ENCODE measurements around the gene RAC3. TPM values are rescaled to one million over a fixed set of nuclear protein-coding genes. Genes with fewer than 3 reads are reported as not detected.

RAC3 gene
- total and polyA plus RNA-seq, 4 donors: 0.57 to 2.8 (median 0.63) TPM; not detected in 1

DNA sequence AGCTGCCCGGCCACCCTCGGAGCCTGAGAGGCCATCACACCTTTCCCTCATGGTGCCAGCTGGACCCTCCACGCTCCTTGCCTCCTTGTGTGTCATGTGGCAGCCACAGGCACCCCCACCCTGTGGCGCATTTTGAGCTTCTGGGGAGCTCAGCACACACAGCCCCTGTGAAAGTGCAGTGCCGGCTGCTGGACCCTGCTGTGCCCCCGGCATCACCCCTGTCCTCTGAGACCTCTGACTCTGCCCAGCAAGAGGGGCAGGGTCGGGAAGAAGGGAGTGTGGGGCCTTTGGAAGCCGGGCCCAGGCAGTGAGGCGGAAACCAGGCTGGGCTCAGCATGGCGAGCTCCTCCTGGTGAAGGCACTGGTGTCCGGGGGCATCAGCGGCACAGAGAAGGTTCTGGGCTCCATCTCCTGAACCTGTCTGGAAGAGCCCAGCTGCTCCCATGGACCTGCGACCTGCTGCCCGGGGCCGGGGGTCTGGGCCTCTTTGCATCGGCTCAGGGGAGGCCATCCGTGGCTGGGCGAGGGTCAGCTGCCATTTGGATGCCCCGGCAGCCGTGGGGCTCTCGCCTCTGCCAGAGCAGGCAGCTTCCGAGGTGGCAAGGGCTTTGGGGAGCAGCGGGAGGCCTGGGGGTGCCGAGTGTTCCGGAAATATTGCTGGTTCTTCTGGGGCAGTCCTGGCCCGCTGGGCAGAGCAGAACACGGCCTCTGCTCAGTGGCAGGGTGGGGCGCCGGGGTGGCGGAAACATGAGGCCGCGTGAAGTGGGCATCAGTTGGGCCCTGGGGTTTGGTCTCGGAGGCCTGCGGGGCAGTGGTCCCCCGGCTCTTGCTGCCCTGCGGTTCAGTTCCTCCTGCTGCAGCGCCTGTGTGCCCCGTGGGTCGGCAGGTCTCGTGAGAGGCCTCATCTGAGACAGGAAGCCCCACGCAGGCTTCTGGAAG, 26.7 kb upstream of the RAC3 start:
- Histone ChIP-seq H3K4me3 (ENCODE audit: low read length in 2 of 2) (no peak overlapping the region), H3K27me3 (ENCODE audit: control insufficient read depth in 1 of 2, insufficient read depth in 2 of 2, low read length in 1 of 2) (no peaks in the 10 kb centered on the region), H3K9me3 (ENCODE audit: control insufficient read depth, low read length) (no peaks in the 10 kb centered on the region), H3K36me3 (ENCODE audit: control insufficient read depth in 1 of 2, insufficient read depth in 2 of 2, low read length in 1 of 2) (no peaks in the 10 kb centered on the region), H3K27ac (ENCODE audit: low read depth in 1 of 2, low read length in 2 of 2) (peak overlapping the region; percentile 51 to 69), H3K4me1 (ENCODE audit: control insufficient read depth in 1 of 2, insufficient read depth in 2 of 2, low read length in 2 of 2) (no peaks in the 10 kb centered on the region)
- no peak for ATAC-seq (ENCODE audit: low FRiP score)
- intact Hi-C loops (cut with DNase I): no loop called here
- no peak for DNase-seq
- 93% methylated on average over 41 of the region's 41 CpGs for WGBS, 2 donors

DNA sequence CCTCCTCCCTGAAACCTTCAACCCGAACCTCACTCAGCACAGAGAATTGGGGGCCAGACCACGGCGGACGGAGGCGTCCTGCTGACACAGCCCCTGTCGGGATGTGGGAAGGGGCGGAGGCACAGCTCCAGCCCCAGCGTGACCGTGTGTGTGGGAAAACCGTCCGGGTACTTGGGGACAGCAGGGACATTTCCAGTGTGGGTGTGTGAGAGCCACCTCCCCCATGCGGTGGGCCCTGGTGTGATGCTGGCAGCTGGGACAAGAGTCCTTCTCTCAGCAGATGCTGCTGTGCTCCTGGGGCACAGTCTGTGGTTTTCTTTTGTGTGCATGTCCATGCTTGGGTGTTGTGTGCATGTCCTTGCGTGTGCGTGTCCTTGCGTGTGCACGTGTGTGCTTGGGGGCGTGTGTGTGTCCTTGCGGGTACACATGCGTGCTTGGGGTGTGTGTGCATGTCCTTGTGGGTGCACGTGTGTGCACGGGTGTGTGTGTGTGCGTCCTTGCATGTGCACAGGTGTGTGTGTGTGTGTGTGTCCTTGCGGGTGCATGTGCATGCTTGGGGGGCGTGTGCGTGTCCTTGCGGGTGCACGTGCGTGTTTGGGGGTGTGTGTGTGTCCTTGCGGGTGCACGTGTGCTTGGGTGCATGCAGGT, 25.7 kb upstream of the RAC3 start:
- no peak for DNase-seq
- Histone ChIP-seq H3K4me3 (ENCODE audit: low read length in 2 of 2) (no peak overlapping the region), H3K4me1 (ENCODE audit: control insufficient read depth in 1 of 2, insufficient read depth in 2 of 2, low read length in 2 of 2) (no peaks in the 10 kb centered on the region), H3K9me3 (ENCODE audit: control insufficient read depth, low read length) (no peaks in the 10 kb centered on the region), H3K36me3 (ENCODE audit: control insufficient read depth in 1 of 2, insufficient read depth in 2 of 2, low read length in 1 of 2) (no peaks in the 10 kb centered on the region), H3K27ac (ENCODE audit: low read depth in 1 of 2, low read length in 2 of 2) (no peak overlapping the region), H3K27me3 (ENCODE audit: control insufficient read depth in 1 of 2, insufficient read depth in 2 of 2, low read length in 1 of 2) (no peaks in the 10 kb centered on the region)
- WGBS, 2 donors: 72 to 77% methylated on average over 30 of the region's 30 CpGs
- intact Hi-C loops (cut with DNase I): no loop called here
- ATAC-seq (ENCODE audit: low FRiP score): no peak

GRCh38 chr17:82006468-82007227, 24.8 kb upstream of the RAC3 start:
- 27 to 36% methylated on average over 24 of the region's 24 CpGs for WGBS, 2 donors
- no peaks in the 10 kb centered on the region for H3K4me1 ChIP-seq (ENCODE audit: control insufficient read depth in 1 of 2, insufficient read depth in 2 of 2, low read length in 2 of 2)
- H3K27me3 ChIP-seq (ENCODE audit: control insufficient read depth in 1 of 2, insufficient read depth in 2 of 2, low read length in 1 of 2): no peaks in the 10 kb centered on the region
- H3K36me3 ChIP-seq (ENCODE audit: control insufficient read depth in 1 of 2, insufficient read depth in 2 of 2, low read length in 1 of 2): no peaks in the 10 kb centered on the region
- ATAC-seq (ENCODE audit: low FRiP score) (peak; percentile 36), DNase-seq (peak; percentile 79 to 90)
- peak overlapping the region in 1 of 2 donors; percentile 2 for H3K27ac ChIP-seq (ENCODE audit: low read depth in 1 of 2, low read length in 2 of 2)
- intact Hi-C loops (cut with DNase I): no loop called here
- H3K4me3 ChIP-seq (ENCODE audit: low read length in 2 of 2): no peak overlapping the region
- no peaks in the 10 kb centered on the region for H3K9me3 ChIP-seq (ENCODE audit: control insufficient read depth, low read length)

GRCh38 chr17:82007228-82007494, 24.3 kb upstream of the RAC3 start:
- no peaks in the 10 kb centered on the region for H3K36me3 ChIP-seq (ENCODE audit: control insufficient read depth in 1 of 2, insufficient read depth in 2 of 2, low read length in 1 of 2)
- no peak overlapping the region for H3K4me3 ChIP-seq (ENCODE audit: low read length in 2 of 2)
- no peaks in the 10 kb centered on the region for H3K9me3 ChIP-seq (ENCODE audit: control insufficient read depth, low read length)
- no peak overlapping the region for H3K27ac ChIP-seq (ENCODE audit: low read depth in 1 of 2, low read length in 2 of 2)
- ATAC-seq (ENCODE audit: low FRiP score) (no peak), DNase-seq (no peak)
- H3K27me3 ChIP-seq (ENCODE audit: control insufficient read depth in 1 of 2, insufficient read depth in 2 of 2, low read length in 1 of 2): no peaks in the 10 kb centered on the region
- intact Hi-C loops (cut with DNase I): no loop called here
- H3K4me1 ChIP-seq (ENCODE audit: control insufficient read depth in 1 of 2, insufficient read depth in 2 of 2, low read length in 2 of 2): no peaks in the 10 kb centered on the region
- 76 to 83% methylated on average over 6 of the region's 6 CpGs for WGBS, 2 donors

DNA sequence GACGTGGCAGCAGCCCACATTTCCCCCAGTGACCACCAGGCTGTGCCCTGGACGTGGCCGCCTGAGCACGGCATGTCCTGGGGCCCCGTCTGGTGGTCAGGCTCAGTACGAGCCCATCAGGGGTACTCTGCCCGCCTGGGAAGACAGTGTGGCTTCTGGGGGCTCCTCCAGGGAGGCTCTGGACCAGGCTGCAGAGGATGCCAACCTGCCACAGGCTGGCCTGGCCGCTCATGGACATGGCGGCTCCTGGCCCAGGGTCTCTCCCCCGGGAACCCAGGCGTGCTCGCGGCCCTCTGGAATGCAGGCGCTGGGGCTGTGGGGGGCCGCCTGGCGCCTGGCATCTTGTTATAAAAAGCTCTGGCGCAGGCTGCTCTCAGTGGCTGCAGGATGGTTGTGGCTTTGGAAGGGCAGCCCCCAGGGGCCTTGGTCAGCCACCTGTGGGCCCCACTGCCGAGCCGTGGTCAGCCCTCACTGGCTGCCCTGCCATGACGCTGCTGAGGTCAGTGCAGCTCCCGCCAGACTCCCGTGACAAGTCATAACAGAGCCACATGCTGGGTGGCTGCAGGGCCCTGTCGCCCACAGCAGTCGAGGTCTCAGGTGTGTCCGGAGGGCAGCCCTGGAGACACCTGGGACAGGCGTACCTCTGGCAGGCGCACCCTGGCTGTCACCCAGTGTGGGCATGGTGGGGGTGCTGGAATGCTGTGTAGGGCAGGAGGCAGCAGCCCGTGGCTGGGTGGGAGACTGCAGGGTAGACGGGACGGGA, 23.8 kb upstream of the RAC3 start:
- 64% methylated on average over 30 of the region's 30 CpGs for WGBS, 2 donors
- H3K27ac ChIP-seq (ENCODE audit: low read depth in 1 of 2, low read length in 2 of 2): no peak overlapping the region
- H3K27me3 ChIP-seq (ENCODE audit: control insufficient read depth in 1 of 2, insufficient read depth in 2 of 2, low read length in 1 of 2): no peaks in the 10 kb centered on the region

DNA sequence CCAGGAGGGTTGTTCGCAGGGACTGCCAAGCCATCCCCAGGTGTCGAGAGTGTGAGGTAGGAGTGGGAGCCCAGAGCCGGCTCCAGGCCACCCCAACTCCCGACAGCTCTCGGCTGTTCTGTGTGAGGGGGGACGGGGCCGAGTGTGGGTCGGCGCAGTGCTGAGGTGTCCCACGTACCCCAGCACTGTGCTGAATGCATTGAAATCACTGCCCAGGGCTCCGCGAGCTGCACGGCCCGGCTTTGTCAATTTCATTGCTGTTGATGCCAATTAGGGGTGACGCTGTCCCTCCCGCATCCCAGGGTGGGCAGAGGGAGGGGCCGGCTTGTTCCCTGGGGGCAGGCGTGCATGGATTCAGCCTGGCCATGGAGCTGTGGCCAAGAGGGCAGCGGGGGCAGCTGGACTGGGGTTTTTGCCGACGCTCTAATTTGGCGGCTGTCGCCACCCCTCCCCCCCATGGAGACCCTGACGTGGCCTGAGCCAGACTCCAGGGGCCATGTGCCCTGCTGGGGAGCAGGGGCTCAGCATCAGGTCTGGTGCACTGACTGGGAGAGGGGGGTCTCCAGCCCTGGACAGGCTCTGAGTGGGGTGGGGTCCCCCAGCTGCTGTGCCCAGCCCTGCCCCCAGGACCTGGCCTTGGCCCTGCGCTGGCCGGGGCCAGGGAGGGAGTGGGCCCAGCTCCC, 23.1 kb upstream of the RAC3 start:
- no peak overlapping the region for H3K27ac ChIP-seq (ENCODE audit: low read depth in 1 of 2, low read length in 2 of 2)
- H3K4me3 ChIP-seq (ENCODE audit: low read length in 2 of 2): no peak overlapping the region
- H3K4me1 ChIP-seq (ENCODE audit: control insufficient read depth in 1 of 2, insufficient read depth in 2 of 2, low read length in 2 of 2): no peaks in the 10 kb centered on the region
- WGBS, 2 donors: 92% methylated on average over 25 to 26 of the region's 26 CpGs
- DNase-seq: no peak
- intact Hi-C loops (cut with DNase I): no loop called here
- no peaks in the 10 kb centered on the region for H3K27me3 ChIP-seq (ENCODE audit: control insufficient read depth in 1 of 2, insufficient read depth in 2 of 2, low read length in 1 of 2)
- H3K36me3 ChIP-seq (ENCODE audit: control insufficient read depth in 1 of 2, insufficient read depth in 2 of 2, low read length in 1 of 2): no peaks in the 10 kb centered on the region
- no peak for ATAC-seq (ENCODE audit: low FRiP score)
- no peaks in the 10 kb centered on the region for H3K9me3 ChIP-seq (ENCODE audit: control insufficient read depth, low read length)

More for the DNA sequence above, 23.8 kb upstream of the RAC3 start:
- intact Hi-C loops (cut with DNase I): no loop called here
- ATAC-seq (ENCODE audit: low FRiP score): no peak
- Histone ChIP-seq H3K36me3 (ENCODE audit: control insufficient read depth in 1 of 2, insufficient read depth in 2 of 2, low read length in 1 of 2) (no peaks in the 10 kb centered on the region), H3K4me1 (ENCODE audit: control insufficient read depth in 1 of 2, insufficient read depth in 2 of 2, low read length in 2 of 2) (no peaks in the 10 kb centered on the region), H3K9me3 (ENCODE audit: control insufficient read depth, low read length) (no peaks in the 10 kb centered on the region), H3K4me3 (ENCODE audit: low read length in 2 of 2) (no peak overlapping the region)
- no peak for DNase-seq

- H3K27me3 ChIP-seq (ENCODE audit: control insufficient read depth in 1 of 2, insufficient read depth in 2 of 2, low read length in 1 of 2): no peaks in the 10 kb centered on the region
- no peaks in the 10 kb centered on the region for H3K9me3 ChIP-seq (ENCODE audit: control insufficient read depth, low read length)
- no peak overlapping the region for H3K27ac ChIP-seq (ENCODE audit: low read depth in 1 of 2, low read length in 2 of 2)
- no peak overlapping the region for H3K4me3 ChIP-seq (ENCODE audit: low read length in 2 of 2)
- intact Hi-C loops (cut with DNase I): no loop called here
- 92 to 93% methylated on average over 26 to 28 of the region's 28 CpGs for WGBS, 2 donors
- DNase-seq (no peak), ATAC-seq (ENCODE audit: low FRiP score) (no peak)
- no peaks in the 10 kb centered on the region for H3K36me3 ChIP-seq (ENCODE audit: control insufficient read depth in 1 of 2, insufficient read depth in 2 of 2, low read length in 1 of 2)
- H3K4me1 ChIP-seq (ENCODE audit: control insufficient read depth in 1 of 2, insufficient read depth in 2 of 2, low read length in 2 of 2): no peaks in the 10 kb centered on the region
These were observed 22.5 kb upstream of the RAC3 start for GRCh38 chr17:82008941-82009405.

DNA sequence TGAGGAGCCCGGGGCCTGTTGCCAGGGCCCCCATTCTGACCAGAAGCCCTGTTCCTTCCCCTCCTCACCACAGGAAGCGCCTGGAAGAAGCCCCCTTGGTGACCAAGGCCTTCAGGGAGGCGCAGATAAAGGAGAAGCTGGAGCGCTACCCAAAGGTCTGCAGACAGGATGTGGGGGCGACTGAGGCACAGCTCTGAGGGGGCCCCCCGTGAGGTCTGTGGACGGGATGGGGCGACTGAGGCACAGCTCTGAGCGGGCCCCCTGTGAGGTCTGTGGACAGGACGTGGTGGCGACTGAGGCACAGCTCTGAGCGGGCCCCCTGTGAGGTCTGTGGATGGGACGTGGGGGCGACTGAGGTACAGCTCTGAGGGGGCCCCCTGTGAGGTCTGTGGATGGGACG, 22.1 kb upstream of the RAC3 start:
- no peaks in the 10 kb centered on the region for H3K4me1 ChIP-seq (ENCODE audit: control insufficient read depth in 1 of 2, insufficient read depth in 2 of 2, low read length in 2 of 2)
- H3K36me3 ChIP-seq (ENCODE audit: control insufficient read depth in 1 of 2, insufficient read depth in 2 of 2, low read length in 1 of 2): no peaks in the 10 kb centered on the region
- ATAC-seq (ENCODE audit: low FRiP score): no peak
- no peak for DNase-seq
- no peaks in the 10 kb centered on the region for H3K27me3 ChIP-seq (ENCODE audit: control insufficient read depth in 1 of 2, insufficient read depth in 2 of 2, low read length in 1 of 2)
- no peak overlapping the region for H3K27ac ChIP-seq (ENCODE audit: low read depth in 1 of 2, low read length in 2 of 2)
- WGBS, 2 donors: 89 to 94% methylated on average over 15 of the region's 15 CpGs
- no peak overlapping the region for H3K4me3 ChIP-seq (ENCODE audit: low read length in 2 of 2)
- intact Hi-C loops (cut with DNase I): no loop called here
- no peaks in the 10 kb centered on the region for H3K9me3 ChIP-seq (ENCODE audit: control insufficient read depth, low read length)
